ENCODE measurements around the gene FRMD3. TPM values are rescaled to one million over a fixed set of nuclear protein-coding genes. Genes with fewer than 3 reads are reported as not detected.

FRMD3 gene
- total and polyA plus RNA-seq, 2 donors (not counting 1 experiment from before 2014, with no cell fraction given) = 0.19 to 0.66 TPM

- TF ChIP-seq EZH2 (IDR thresholded peaks at IDR 0.05; ENCODE audit: low read length, missing control alignments) = no peak
- no peak for TF ChIP-seq CTCF (conservative IDR thresholded peaks at IDR 0.05 in 1 of 2, IDR thresholded peaks at IDR 0.05 in 1 of 2; ENCODE audit: low read depth in 1 of 2, low read length in 2 of 2)
- no peak for DNase-seq (ENCODE audit: low read depth in 2 of 2)
Measured at GRCh38 chr9:83560169-83560826, 22.1 kb upstream of the FRMD3 start.

GRCh38 chr9:83557771-83558170, 19.6 kb upstream of the FRMD3 start:
- Histone ChIP-seq H3K4me3 (replicated peaks in 1 of 4; ENCODE audit: control extremely low read depth in 1 of 4, insufficient read depth in 1 of 4, low read depth in 3 of 4, low read length in 4 of 4) (no peak overlapping the region), H3K27ac (ENCODE audit: insufficient read depth, low read length) (no peak overlapping the region), H3K27me3 (ENCODE audit: control insufficient read depth, insufficient read depth, low read length) (no peaks in the 10 kb centered on the region), H3K4me2 (ENCODE audit: extremely low read depth, insufficient read depth, low read length) (no peak overlapping the region), H2AFZ (ENCODE audit: low read length) (no peak overlapping the region), H3K9ac (ENCODE audit: insufficient read depth, low read length) (no peak overlapping the region), H4K20me1 (ENCODE audit: control insufficient read depth, extremely low read depth, insufficient read depth, low read length) (no peaks in the 10 kb centered on the region), H3K79me2 (ENCODE audit: control insufficient read depth, insufficient read depth, low read length) (no peaks in the 10 kb centered on the region), H3K4me1 (ENCODE audit: control insufficient read depth, extremely low read depth, insufficient read depth, low read length) (no peaks in the 10 kb centered on the region), H3K36me3 (ENCODE audit: control insufficient read depth, insufficient read depth, low read length) (no peaks in the 10 kb centered on the region), H3K9me3 (ENCODE audit: control insufficient read depth, insufficient read depth, low read depth, low read length) (no peaks in the 10 kb centered on the region)
- no peak for DNase-seq (ENCODE audit: low read depth in 2 of 2)
- no peak for TF ChIP-seq EZH2 (IDR thresholded peaks at IDR 0.05; ENCODE audit: low read length, missing control alignments)
- no peak for TF ChIP-seq CTCF (conservative IDR thresholded peaks at IDR 0.05 in 1 of 2, IDR thresholded peaks at IDR 0.05 in 1 of 2; ENCODE audit: low read depth in 1 of 2, low read length in 2 of 2)

More at GRCh38 chr9:83560169-83560826, 22.1 kb upstream of the FRMD3 start:
- H3K9me3 ChIP-seq (ENCODE audit: control insufficient read depth, insufficient read depth, low read depth, low read length) = no peaks in the 10 kb centered on the region
- H3K4me2 ChIP-seq (ENCODE audit: extremely low read depth, insufficient read depth, low read length) = no peak overlapping the region
- no peaks in the 10 kb centered on the region for H3K4me1 ChIP-seq (ENCODE audit: control insufficient read depth, extremely low read depth, insufficient read depth, low read length)
- H3K9ac ChIP-seq (ENCODE audit: insufficient read depth, low read length) = no peak overlapping the region
- no peaks in the 10 kb centered on the region for H3K27me3 ChIP-seq (ENCODE audit: control insufficient read depth, insufficient read depth, low read length)
- H3K4me3 ChIP-seq (replicated peaks in 1 of 4; ENCODE audit: control extremely low read depth in 1 of 4, insufficient read depth in 1 of 4, low read depth in 3 of 4, low read length in 4 of 4) = no peak overlapping the region
- no peak overlapping the region for H3K27ac ChIP-seq (ENCODE audit: insufficient read depth, low read length)
- H4K20me1 ChIP-seq (ENCODE audit: control insufficient read depth, extremely low read depth, insufficient read depth, low read length) = no peaks in the 10 kb centered on the region
- no peaks in the 10 kb centered on the region for H3K36me3 ChIP-seq (ENCODE audit: control insufficient read depth, insufficient read depth, low read length)
- H3K79me2 ChIP-seq (ENCODE audit: control insufficient read depth, insufficient read depth, low read length) = no peaks in the 10 kb centered on the region
- H2AFZ ChIP-seq (ENCODE audit: low read length) = no peak overlapping the region

DNA sequence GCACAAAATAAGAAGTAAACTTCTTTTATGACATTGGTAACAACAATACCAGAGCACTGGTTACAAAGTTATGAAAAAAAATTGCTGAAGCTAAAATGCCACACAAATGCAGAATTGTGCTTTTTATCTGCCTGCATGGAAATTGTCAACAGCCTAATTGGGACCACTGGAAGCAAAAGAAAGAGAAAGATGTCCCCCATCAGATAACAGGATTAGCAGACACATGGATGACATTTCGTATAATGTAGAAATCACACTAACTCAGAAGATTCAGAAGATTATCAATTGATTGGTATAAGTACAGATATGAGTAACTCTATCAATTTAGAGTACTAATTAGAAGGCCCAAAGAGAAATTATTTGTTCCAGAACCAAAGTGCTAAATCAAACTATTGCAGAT, 19.1 kb upstream of the FRMD3 start:
- TF ChIP-seq EZH2 (IDR thresholded peaks at IDR 0.05; ENCODE audit: low read length, missing control alignments) (no peak), CTCF (conservative IDR thresholded peaks at IDR 0.05 in 1 of 2, IDR thresholded peaks at IDR 0.05 in 1 of 2; ENCODE audit: low read depth in 1 of 2, low read length in 2 of 2) (no peak)
- Histone ChIP-seq H3K4me2 (ENCODE audit: extremely low read depth, insufficient read depth, low read length) (no peak overlapping the region), H3K9me3 (ENCODE audit: control insufficient read depth, insufficient read depth, low read depth, low read length) (no peaks in the 10 kb centered on the region), H3K79me2 (ENCODE audit: control insufficient read depth, insufficient read depth, low read length) (no peaks in the 10 kb centered on the region), H3K4me1 (ENCODE audit: control insufficient read depth, extremely low read depth, insufficient read depth, low read length) (no peaks in the 10 kb centered on the region), H3K27ac (ENCODE audit: insufficient read depth, low read length) (no peak overlapping the region), H3K36me3 (ENCODE audit: control insufficient read depth, insufficient read depth, low read length) (no peaks in the 10 kb centered on the region), H3K9ac (ENCODE audit: insufficient read depth, low read length) (no peak overlapping the region), H4K20me1 (ENCODE audit: control insufficient read depth, extremely low read depth, insufficient read depth, low read length) (no peaks in the 10 kb centered on the region), H2AFZ (ENCODE audit: low read length) (no peak overlapping the region), H3K4me3 (replicated peaks in 1 of 4; ENCODE audit: control extremely low read depth in 1 of 4, insufficient read depth in 1 of 4, low read depth in 3 of 4, low read length in 4 of 4) (no peak overlapping the region), H3K27me3 (ENCODE audit: control insufficient read depth, insufficient read depth, low read length) (no peaks in the 10 kb centered on the region)
- DNase-seq (ENCODE audit: low read depth in 2 of 2) = no peak

All from fibroblast of lung (primary cell).